HepG2 (cell line): Measurements from ENCODE around the gene CAPN7. TPM values are rescaled to one million over a fixed set of nuclear protein-coding genes. Genes with fewer than 3 reads are reported as not detected.

Source experiments
- ETV6 ChIP-seq: sonication (generic); formaldehyde crosslinking; conservative IDR thresholded peaks from 2 replicates; pipeline ENCODE4 v1.4.0; 2020; ENCODE audit warnings: missing genetic modification reagents
- FOSL1 ChIP-seq: sonication (generic); formaldehyde crosslinking; IDR thresholded peaks from 2 replicates; pipeline ENCODE4 v1.9.0; 2021; ENCODE audit warnings: missing genetic modification reagents, borderline replicate concordance
- HMGXB4 ChIP-seq, 2 experiments: sonication (generic) in 1 of 2; formaldehyde crosslinking in 1 of 2; IDR thresholded peaks; 2 replicates each; pipeline versions ENCODE4 v1.4.0 to v1.6.1; 2018 to 2020; ENCODE audit warnings: missing genetic modification reagents in 2 of 2, borderline replicate concordance in 1 of 2, low read depth in 1 of 2, mild to moderate bottlenecking in 1 of 2, missing biosample characterization in 1 of 2
- KDM5A ChIP-seq: fragments of 200-600 bp; sonication (generic); IDR thresholded peaks from 2 replicates; pipeline ENCODE4 v1.7.0; 2018; ENCODE audit warnings: antibody characterized with exemption, mild to moderate bottlenecking, low read length, borderline replicate concordance
- MXI1 ChIP-seq: IDR thresholded peaks from 3 replicates; pipeline ENCODE4 v1.6.1; 2012; ENCODE audit warnings: low read depth, low read length, inconsistent platforms, borderline replicate concordance
- PPARG ChIP-seq: conservative IDR thresholded peaks from 2 replicates; pipeline ENCODE4 v1.6.1; 2016; ENCODE audit warnings: missing biosample characterization, missing genetic modification reagents
- RAD21 ChIP-seq: fragments of 450-650 bp; formaldehyde crosslinking; IDR thresholded peaks from 2 replicates; pipeline ENCODE4 v1.5.0; 2020; ENCODE audit warnings: mild to moderate bottlenecking
- RBAK ChIP-seq: sonication (generic); formaldehyde crosslinking; IDR thresholded peaks from 2 replicates; pipeline ENCODE4 v1.5.1; 2020; ENCODE audit warnings: mild to moderate bottlenecking, missing genetic modification reagents
- RCOR2 ChIP-seq: IDR thresholded peaks from 2 replicates; pipeline ENCODE4 v1.6.1; 2016; ENCODE audit warnings: missing biosample characterization, missing genetic modification reagents
- SP140L ChIP-seq: sonication (generic); formaldehyde crosslinking; IDR thresholded peaks from 2 replicates; pipeline ENCODE4 v1.4.0; 2020; ENCODE audit warnings: missing genetic modification reagents, borderline replicate concordance
- TFDP1 ChIP-seq: IDR thresholded peaks from 2 replicates; pipeline ENCODE4 v1.6.1; 2016; ENCODE audit warnings: missing compliant biosample characterization, missing genetic modification reagents, borderline replicate concordance
- XRCC5 ChIP-seq: fragments of 200-400 bp; formaldehyde crosslinking; optimal IDR thresholded peaks from 2 replicates; pipeline ENCODE3; 2017; ENCODE audit warnings: mild to moderate bottlenecking, low read length
- ZFP91 ChIP-seq: sonication (generic); formaldehyde crosslinking; IDR thresholded peaks from 2 replicates; pipeline ENCODE4 v1.9.0; 2022; ENCODE audit warnings: missing genetic modification reagents, mild to moderate bottlenecking, borderline replicate concordance
- ZNF251 ChIP-seq: sonication (generic); formaldehyde crosslinking; IDR thresholded peaks from 2 replicates; pipeline ENCODE4 v1.9.0; 2021; ENCODE audit warnings: mild to moderate bottlenecking, missing genetic modification reagents
- ZNF383 ChIP-seq: sonication (generic); formaldehyde crosslinking; IDR thresholded peaks from 2 replicates; pipeline ENCODE4 v1.4.0; 2020; ENCODE audit warnings: missing genetic modification reagents, mild to moderate bottlenecking, borderline replicate concordance
- ZNF44 ChIP-seq: sonication (generic); formaldehyde crosslinking; IDR thresholded peaks from 2 replicates; pipeline ENCODE4 v1.5.1; 2020; ENCODE audit warnings: mild to moderate bottlenecking, missing genetic modification reagents
- ZNF552 ChIP-seq: sonication (generic); formaldehyde crosslinking; IDR thresholded peaks from 2 replicates; pipeline ENCODE4 v1.9.0; 2022; ENCODE audit warnings: missing genetic modification reagents, mild to moderate bottlenecking, borderline replicate concordance
- ZNF883 ChIP-seq: sonication (generic); formaldehyde crosslinking; IDR thresholded peaks from 2 replicates; pipeline ENCODE4 v1.5.1; 2020; ENCODE audit warnings: mild to moderate bottlenecking, missing genetic modification reagents; ENCODE audit errors: not compliant biosample characterization
- ZSCAN29 ChIP-seq: sonication (generic); formaldehyde crosslinking; conservative IDR thresholded peaks from 2 replicates; pipeline ENCODE4 v1.4.0; 2020; ENCODE audit warnings: mild to moderate bottlenecking, missing genetic modification reagents
- polyA plus RNA-seq, 8 experiments: library from polyadenylated mRNA; depleted of rRNA in 3 of 8; stranded (reverse) in 7 of 8; unstranded in 1 of 8; fragments of >200 nt; fragmentation: Illumina TruSeq in 4 of 8; extraction: Trizol in 4 of 8; gene quantifications; 2 replicates each; pipeline versions ENCODE4 v1.2.1 to v1.2.3, GENCODE V29; 2011 to 2016; ENCODE audit warnings: low read depth in 4 of 8, missing spikeins in 1 of 8, mixed read lengths in 1 of 8; ENCODE audit not compliant: insufficient read depth in 1 of 8
- total RNA-seq, 5 experiments: library from RNA; depleted of rRNA; stranded (reverse); fragments of >200 nt; fragmentation: Illumina TruSeq; extraction: Trizol; gene quantifications; 2 replicates each; pipeline ENCODE4 v1.2.3, GENCODE V29; 2016; ENCODE audit warnings: low read depth in 1 of 5
- TF ChIP-seq, protein P1 (sequence below): sonication (generic); formaldehyde crosslinking; IDR thresholded peaks from 2 replicates; pipeline ENCODE4 v1.8.0; 2022; ENCODE audit warnings: mild to moderate bottlenecking, missing genetic modification reagents, moderate library complexity

The CAPN7 gene
- total and polyA plus RNA-seq, 2 of the 13 experiments (the other 11 are each of a cell fraction or from before 2014, with no cell fraction given) = 16.7 to 36.8 TPM

DNA sequence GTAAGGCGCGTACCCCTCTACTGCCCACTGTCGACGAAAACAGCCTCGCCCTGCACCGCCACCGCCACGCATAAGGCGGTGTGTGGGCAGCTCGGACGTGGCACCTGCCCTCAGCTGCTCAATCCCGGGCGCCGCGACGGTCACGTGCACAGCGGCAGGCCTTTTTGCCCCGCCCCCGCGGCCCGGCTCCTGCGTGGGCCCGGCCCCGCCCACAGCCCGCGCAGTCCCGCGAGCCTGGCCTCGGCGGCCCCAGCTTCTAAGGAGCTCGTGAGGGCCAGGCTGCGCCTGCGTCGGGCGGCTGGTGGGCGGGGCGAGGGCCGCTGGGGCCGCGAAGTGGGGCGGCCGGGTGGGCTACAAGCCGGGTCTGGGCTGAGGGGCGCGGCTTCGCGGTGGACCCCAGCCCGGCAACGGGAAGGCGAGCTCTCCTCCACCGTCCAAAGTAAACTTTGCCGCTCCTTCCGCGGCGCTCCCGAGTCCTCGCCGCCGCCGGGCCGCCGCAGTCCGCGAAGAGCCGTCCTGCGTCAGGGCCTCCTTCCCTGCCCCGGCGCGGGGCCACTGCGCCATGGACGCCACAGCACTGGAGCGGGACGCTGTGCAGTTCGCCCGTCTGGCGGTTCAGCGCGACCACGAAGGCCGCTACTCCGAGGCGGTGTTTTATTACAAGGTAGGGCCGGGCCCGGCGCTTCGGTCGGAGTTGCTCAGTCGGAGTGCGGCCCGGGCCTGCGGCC, at the start of gene CAPN7 (continued):
- TF ChIP-seq ZNF883 (CRISPR knock-in tag) (peak; percentile 93), MXI1 (peak; percentile 58; the same call in 1 of the 3 replicates), ZNF552 (CRISPR knock-in tag) (peak; percentile 73; the same call in 1 of the 2 replicates), ZNF44 (CRISPR knock-in tag) (no peak; the same call in 1 of the 2 replicates), HMGXB4 (CRISPR knock-in tag; IDR thresholded peaks at IDR 0.05; ENCODE audit: borderline replicate concordance in 1 of 2, low read depth in 1 of 2) (peak; percentile 23 to 81; a peak in 2 of 4 replicates), XRCC5 (peak; percentile 25), TFDP1 (CRISPR knock-in tag) (peak; percentile 89; the same call in 1 of the 2 replicates), PPARG (CRISPR knock-in tag) (0 out of 2 replicates have a peak, but pooled peaks have one; percentile 23), RBAK (CRISPR knock-in tag) (no peak), RAD21 (CRISPR knock-in tag) (peak; percentile 23), ZNF251 (CRISPR knock-in tag) (no peak), ZNF383 (CRISPR knock-in tag) (0 out of 2 replicates have a peak, but pooled peaks have one; percentile 33), ZSCAN29 (CRISPR knock-in tag) (peak; percentile 87), ETV6 (CRISPR knock-in tag) (no peak; the same call in 1 of the 2 replicates), SP140L (no peak), RCOR2 (CRISPR knock-in tag) (no peak), FOSL1 (no peak), ZFP91 (CRISPR knock-in tag) (peak; percentile 61), KDM5A (peak; percentile 65; the same call in 1 of the 2 replicates)
- TF ChIP-seq, protein P1, sequence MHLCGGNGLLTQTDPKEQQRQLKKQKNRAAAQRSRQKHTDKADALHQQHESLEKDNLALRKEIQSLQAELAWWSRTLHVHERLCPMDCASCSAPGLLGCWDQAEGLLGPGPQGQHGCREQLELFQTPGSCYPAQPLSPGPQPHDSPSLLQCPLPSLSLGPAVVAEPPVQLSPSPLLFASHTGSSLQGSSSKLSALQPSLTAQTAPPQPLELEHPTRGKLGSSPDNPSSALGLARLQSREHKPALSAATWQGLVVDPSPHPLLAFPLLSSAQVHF (CRISPR knock-in tag) = peak; percentile 65; the same call in 1 of the 2 replicates
